ENCODE results near the gene AGFG2.
"Not testable (repeated sequence)": the region's sequence is repeated elsewhere in the genome, so short reads cannot be mapped to it uniquely, and the experiment has no call there.

GRCh38 chr7:100536695-100537094 is 2.3 kb upstream of the AGFG2 start:
- not testable (repeated sequence) for TF ChIP-seq CTCF (conservative IDR thresholded peaks at IDR 0.05; ENCODE audit: low read length); EZH2phosphoT487 (IDR thresholded peaks at IDR 0.05; ENCODE audit: borderline replicate concordance)
